Keratinocyte (primary cell): ENCODE results near the gene KRR1.
A peak's percentile ranks its signal among the peaks of the same experiment; 100 is the strongest.

ENCODE experiments used
- CTCF ChIP-seq, 3 experiments: IDR thresholded peaks in 1 of 3; conservative IDR thresholded peaks in 1 of 3; optimal IDR thresholded peaks in 1 of 3; 2 replicates in 2 of 3; 3 replicates in 1 of 3; pipeline versions ENCODE3 to v1.5.1; 2011; ENCODE audit warnings: low read length in 3 of 3, mild to moderate bottlenecking in 3 of 3, moderate library complexity in 2 of 3, control low read depth in 1 of 3, inconsistent platforms in 1 of 3; ENCODE audit not compliant: insufficient read depth in 2 of 3; ENCODE audit errors: extremely low read depth in 1 of 3
- EZH2 ChIP-seq: IDR thresholded peaks from one replicate; pipeline ENCODE4 v1.6.1; 2012; ENCODE audit warnings: inconsistent platforms, mild to moderate bottlenecking, low read length, moderate library complexity

- TF ChIP-seq CTCF (optimal IDR thresholded peaks at IDR 0.05 in 1 of 3, IDR thresholded peaks at IDR 0.05 in 1 of 3, conservative IDR thresholded peaks at IDR 0.05 in 1 of 3; ENCODE audit: extremely low read depth in 1 of 3, insufficient read depth in 2 of 3, low read length in 3 of 3) (peak; percentile 20 to 57 (median 45)), EZH2 (no peak)
These were observed 22.9 kb downstream of the KRR1 start for GRCh38 chr12:75488553-75488952.
